C4-2B (cell line): ENCODE results near the gene PLXNA2.

ENCODE experiments used
- CTCF ChIP-seq: fragments of 450-650 bp; conservative IDR thresholded peaks from 2 replicates; pipeline ENCODE4 v1.5.1; 2017; ENCODE audit warnings: mild to moderate bottlenecking
- ZFX ChIP-seq: fragments of 450-650 bp; IDR thresholded peaks from 2 replicates; pipeline ENCODE4 v1.6.1; 2017

- TF ChIP-seq CTCF (no peak), ZFX (no peak)
Observed at GRCh38 chr1:207999972-208000371, 244.2 kb downstream of the PLXNA2 start.
